ENCODE results near the gene C19orf53.

Gene C19orf53

DNA sequence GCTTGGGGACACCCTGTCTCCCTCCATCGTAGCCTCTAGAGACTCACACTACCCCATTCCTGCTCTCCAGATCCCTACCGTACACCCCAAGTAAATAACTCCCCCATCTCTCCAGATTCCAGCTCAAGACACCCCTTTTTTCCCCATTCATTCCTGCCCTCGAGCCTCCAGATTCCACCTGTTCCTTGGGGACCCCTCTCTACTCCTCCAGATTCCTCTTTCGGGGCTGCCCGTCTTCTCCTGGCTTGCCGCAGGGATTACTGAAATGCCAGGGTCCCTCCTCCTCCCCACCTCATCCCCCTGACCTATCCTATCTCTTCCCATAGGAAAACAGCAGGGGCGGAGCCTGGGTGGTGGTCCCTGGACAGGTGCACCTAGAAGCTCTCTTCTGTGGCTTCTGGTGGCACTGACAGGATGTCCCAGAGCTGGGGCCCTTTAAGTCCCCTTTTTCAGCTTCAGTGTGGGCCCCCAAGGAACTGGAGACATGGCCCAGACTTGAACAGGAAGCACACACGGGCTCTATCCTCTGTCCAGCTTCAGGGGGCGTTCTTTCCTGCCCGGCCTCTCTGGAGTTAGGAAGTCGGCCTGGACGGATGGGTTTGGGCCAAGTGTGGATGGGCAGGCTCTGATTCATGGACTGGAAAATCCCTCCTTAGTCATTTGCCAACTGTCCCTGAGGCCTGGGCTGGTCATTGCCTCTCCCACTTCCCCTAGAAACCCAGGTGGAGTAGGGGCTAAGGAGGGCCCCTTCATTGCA lies 22.2 kb downstream of the C19orf53 start:
- DNase-seq (ENCODE audit: low spot score) = no peak

DNA sequence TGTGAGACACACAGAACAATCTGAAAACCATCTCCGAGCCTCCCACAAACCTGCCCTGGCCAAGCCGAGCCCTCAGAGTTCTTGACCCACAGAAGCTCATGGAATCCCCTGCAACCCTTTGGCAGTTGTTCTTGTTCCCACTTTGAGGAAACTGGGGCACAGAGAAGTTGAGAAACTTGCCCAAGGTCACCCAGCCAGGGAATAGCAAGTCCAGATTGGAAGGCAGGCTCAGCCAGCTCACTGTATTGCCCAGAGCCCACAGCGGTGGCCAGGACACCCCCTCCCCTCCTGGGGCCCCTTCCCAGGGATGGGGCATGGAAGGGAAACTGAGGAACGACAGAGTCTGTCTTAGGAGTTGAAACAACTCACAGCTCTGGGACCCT lies 22.8 kb downstream of the C19orf53 start:
- no peak for DNase-seq (ENCODE audit: low spot score)

DNA sequence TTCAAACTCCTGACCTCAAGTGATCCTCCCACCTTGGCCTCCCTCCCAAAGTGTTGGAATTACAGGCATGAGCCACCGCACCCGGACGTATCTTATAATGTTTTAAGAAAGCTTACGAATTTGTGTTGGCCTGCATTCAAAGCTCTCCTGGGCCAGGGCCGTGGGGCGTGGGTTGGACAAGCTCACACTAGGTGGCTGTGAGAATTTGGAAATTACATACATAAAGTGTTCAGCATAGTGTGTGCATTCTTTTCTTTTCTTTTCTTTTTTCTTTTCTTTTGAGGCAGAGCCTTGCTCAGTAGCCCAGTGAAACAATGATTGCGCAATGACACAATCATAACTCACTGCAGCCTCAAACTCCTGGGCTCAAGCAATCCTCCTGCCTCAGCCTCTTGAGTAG lies 23.6 kb downstream of the C19orf53 start:
- DNase-seq (ENCODE audit: low spot score) = no peak

DNA sequence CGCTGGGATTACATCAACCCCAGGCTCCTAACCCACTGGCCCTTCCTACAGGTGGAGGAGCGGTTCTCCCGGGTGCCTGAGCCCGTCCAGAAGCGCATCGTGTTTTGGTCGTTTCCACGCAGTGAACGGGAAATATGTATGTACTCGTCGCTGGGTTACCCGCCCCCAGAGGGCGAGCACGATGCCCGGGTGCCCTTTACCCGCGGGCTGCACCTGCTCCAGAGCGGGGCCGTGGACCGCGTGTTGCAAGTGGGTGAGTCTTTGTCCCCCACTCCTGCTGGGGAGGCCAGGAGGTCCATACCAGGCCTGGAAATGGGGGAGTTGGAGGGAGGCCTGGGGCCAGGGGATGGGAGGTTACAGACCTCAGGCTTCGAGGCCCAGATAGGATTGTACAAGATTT lies 25.4 kb downstream of the C19orf53 start:
- no peak for DNase-seq (ENCODE audit: low spot score)

DNA sequence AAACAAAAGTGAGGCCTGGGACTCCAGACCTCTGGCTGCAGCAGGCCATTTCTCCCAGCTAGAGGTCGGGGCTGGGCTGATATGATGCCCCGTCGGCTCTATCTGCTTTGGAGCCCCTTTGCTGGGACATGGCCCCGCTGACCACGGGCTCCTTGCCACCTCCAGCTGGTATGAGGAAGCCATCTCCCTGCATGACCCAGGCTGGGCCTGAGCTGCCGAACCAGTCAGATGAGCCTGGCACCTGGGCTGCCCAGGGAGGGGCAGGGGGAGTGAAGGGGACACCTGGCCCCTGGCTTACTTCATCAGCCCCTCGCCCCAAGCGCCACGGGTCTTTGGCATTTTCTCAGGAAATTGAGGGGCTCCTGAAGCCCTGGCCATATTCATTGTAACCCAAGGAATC lies 28.8 kb downstream of the C19orf53 start:
- no peak for DNase-seq (ENCODE audit: low spot score)

DNA sequence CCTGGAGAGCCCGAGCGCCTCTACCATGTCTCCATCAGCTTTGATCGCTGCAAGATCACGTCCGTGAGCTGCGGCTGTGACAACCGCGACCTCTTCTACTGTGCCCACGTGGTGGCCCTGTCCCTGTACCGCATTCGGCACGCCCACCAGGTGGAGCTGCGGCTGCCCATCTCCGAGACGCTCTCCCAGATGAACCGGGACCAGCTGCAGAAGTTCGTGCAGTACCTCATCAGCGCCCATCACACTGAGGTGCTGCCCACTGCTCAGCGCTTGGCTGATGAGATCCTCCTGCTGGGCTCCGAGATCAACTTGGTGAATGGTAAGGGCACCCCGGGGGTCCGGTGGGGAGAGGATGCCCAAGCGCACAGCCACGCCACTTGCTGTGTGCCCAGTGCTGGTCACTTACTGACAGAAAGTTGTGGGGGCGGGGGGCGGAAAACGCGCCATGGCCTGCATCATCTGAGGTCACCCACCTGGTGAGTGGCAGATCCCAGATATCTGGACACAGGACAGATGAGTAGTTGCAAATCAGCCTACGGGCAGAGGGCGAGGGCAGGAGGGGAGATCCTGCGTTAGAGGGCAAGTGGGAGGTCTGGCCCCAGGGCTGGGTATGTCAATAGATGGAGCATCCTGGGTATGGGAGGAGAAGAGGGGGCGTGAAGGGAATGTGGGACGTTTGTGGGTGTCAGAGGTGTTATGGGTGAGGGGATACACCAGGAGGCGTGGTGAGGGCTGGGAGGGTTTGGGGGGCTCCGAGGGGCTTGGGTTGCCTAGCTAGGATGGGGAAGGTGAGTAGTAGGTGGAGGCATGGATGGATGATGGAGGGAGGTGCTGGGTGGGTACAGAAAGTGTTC lies 30.8 kb downstream of the C19orf53 start:
- no peak for DNase-seq (ENCODE audit: low spot score)

DNA sequence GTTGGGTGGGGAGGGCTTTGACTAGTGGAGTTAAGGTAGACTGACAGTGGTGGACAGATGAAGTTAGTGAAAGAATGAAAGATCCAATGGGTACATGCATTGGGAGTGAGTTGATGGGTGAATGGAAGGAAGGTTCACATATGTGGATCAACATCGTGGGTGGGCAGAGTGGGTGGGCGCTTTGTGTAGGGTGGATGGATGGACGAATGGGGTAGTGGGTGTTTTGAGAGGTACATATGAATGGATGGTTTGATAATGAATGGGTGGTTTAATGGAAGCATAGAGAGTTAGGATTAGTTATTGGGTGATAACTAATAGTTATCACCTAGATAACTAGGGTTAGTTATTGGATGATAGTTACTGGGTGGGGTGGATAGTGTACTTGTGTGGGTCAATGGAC lies 32.5 kb downstream of the C19orf53 start:
- DNase-seq (ENCODE audit: low spot score) = no peak

DNA sequence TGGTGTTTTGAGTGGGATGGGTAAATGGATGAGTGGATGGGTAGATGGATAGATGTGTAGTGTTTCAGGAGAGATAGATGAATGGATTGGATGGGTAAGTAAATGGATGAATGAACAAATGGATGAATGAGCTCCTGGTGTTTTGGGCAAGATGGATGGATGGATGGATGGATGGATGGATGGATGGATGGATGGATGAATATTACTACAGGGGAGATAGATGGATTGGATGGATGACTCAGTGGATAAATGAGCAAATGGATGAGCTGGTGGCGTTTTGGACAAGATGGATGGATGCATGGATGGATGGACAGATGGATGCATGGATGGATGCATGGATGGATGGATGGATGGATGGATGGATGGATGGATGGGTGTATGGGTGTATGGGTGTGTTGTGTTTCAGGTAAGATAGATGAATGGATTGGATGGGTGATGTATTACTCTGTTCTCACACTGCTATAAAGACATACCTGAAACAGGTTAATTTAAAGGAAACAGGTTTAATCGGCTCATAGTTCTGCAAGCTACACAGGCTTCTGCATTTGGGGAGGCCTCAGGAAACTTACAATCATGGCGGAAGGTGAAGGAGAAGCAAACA lies 33.3 kb downstream of the C19orf53 start:
- DNase-seq (ENCODE audit: low spot score) = no peak

DNA sequence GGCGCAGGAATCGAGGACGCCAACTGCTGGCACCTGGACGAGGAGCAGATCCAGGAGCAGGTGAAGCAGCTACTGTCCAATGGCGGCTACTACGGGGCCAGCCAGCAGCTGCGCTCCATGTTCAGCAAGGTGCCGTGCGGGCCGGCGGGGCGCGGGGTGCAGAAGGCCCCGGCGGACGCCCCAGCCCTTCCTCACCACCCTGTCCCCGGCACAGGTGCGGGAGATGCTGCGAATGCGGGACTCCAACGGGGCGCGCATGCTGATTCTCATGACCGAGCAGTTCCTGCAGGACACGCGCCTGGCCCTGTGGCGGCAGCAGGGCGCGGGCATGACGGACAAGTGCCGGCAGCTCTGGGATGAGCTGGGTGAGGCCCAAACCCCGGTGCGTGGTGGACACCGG lies 34.6 kb downstream of the C19orf53 start:
- DNase-seq (ENCODE audit: low spot score) = no peak

DNA sequence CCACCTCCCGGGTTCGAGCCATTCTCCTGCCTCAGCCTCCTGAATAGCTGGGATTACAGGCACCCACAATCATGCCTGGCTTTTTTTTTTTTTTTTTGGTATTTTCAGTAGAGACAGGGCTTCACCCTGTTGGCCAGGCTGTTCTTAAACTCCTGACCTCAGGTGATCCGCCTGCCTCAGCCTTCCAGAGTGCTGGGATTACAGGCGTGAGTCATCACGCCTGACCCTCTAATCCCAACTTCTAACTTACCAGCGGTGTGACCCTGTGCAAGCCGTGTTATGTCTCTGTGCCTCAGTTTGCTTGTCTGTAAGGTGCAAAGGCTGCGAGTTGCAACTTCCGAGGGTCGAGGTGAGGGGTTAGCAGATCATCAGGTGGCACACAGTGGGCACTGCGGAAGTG lies 38.3 kb downstream of the C19orf53 start:
- DNase-seq (ENCODE audit: low spot score) = no peak

DNA sequence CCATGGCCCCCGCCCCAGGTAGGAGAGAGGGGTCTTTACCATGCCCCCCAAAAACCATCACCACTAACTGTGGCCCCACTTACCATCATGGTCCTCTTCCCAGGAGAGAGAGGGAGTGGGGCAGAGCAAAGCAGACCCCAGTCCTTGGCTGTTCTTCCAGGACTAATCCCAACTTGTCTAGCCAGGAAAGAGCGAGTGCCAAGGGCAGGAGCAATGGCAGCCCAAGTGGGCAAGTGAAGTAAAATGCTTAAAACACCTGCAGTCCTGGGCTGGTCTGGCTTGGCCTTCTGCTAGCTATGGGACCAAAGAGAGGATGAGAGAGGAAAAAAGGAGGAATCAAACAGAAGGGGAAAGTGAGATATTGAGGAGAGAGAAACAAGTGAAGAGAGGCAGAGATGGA lies 38.9 kb downstream of the C19orf53 start:
- no peak for DNase-seq (ENCODE audit: low spot score)

DNA sequence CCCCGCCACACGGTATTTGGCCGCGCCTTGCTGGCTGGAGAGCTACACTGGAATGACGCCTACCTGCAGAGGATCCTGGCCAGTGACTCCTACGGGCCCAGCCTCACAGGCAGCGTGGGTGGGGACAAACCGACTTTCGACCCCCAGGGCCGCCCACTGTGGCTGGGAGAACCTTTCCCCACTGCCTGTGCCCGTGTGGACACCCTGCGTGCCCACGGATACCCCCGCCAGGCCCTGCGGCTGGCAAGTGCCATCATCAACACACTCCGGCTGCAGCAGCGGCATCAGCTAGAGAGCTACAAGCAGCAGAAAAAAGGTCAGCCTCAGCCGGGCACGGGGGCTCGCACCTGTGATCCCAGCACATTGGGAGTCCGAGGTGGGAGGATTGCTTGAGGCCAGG lies 40.3 kb downstream of the C19orf53 start:
- DNase-seq (ENCODE audit: low spot score) = no peak

DNA sequence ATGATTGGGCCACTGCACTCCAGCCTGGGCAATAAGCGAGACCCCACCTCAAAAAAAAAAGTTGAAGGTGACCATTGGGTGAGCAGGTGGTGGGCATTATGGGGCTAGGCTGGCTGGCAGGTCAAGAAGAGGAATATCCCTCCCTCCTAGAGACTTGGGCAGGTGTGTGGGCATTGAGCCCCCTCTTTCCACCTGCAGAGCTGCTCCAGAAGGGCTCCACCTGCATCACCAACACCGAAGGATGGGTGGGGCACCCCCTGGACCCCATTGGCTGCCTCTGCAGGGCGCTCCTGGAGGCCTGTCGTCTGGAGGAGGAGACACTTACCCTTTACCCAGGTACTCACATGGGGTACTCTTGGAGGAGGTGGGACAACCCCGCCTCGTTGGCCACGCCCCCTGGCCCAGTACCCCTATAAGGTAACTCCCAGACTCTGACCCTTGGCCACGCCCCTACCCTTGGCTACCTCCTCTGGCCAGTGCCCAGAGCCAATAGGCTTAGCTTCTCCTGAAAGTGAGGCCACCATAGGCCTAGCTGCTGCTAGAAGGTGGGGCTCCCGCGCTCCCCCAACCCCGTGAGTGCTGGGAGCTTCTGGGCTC lies 42.9 kb downstream of the C19orf53 start:
- DNase-seq (ENCODE audit: low spot score) = no peak

DNA sequence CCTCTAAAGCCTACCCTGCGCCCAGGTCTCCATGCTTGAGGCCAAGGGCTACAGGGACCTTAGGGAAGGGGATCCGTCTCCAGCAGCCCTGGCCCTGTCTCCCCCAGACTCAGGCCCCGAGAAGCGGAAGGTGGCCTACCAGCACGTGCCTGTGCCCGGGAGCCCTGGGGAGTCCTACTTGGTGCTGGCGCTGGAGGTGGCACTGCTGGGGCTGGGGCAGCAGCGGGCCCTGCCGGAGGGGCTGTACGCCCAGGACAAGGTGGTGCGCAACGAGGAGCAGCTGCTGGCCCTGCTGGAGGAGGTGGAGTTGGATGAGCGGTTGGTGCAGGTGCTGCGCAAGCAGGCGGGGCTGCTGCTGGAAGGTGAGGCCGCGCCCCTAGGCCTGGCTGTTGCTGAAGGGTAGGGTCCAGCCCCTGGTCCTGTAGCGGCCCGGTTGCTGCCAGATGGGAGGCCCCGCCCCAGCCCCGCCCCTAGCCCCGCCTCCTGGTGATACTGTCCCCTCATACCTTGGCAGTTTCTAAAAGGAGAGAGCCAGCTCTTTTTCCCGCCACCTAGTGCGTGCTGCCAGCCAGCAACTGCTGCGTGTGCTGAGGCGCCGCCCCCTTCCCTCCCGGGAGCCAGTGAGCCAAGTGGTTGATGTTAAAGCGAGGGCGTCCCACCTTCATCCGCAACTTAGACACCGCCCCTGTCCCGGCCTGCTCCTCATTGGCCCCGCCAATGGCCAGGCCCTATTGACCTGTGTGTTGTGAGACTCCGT lies 43.5 kb downstream of the C19orf53 start:
- DNase-seq (ENCODE audit: low spot score) = no peak

DNA sequence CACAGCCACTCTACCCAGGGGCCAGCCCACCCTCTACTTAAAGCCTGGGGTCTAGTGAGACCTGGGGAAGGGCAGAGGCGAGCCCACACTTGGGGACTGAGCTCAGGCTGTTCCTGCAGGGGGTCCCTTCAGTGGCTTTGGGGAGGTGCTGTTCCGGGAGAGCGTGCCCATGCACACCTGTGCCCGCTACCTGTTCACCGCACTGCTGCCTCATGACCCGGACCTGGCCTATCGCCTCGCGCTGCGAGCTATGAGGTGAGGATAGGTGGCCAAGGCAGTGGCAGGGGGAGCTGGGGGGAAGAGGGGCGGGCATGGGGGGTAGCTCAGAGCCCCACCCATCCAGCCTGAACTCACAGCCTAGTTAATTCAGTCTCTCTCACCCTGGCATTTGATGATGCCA lies 45.0 kb downstream of the C19orf53 start:
- DNase-seq (ENCODE audit: low spot score) = no peak

DNA sequence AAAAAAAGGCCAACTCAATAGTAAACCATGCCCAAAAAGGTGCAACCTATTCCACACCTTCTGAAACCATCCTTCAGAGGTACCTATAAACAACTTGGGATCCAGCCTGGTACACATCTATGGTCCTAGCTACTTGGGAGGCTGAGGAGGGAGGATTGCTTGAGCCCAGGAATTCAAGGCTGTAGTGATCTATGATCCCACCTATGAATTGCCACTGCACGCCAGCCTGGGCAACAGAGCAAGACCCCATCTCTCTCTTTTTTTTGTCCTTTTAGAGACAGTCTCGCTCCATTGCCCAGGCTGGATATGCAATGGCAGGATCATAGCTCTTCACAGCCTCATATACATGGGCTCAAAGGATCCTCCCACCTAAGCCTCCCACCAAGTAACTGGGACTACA lies 47.0 kb downstream of the C19orf53 start:
- no peak for DNase-seq (ENCODE audit: low spot score)

DNA sequence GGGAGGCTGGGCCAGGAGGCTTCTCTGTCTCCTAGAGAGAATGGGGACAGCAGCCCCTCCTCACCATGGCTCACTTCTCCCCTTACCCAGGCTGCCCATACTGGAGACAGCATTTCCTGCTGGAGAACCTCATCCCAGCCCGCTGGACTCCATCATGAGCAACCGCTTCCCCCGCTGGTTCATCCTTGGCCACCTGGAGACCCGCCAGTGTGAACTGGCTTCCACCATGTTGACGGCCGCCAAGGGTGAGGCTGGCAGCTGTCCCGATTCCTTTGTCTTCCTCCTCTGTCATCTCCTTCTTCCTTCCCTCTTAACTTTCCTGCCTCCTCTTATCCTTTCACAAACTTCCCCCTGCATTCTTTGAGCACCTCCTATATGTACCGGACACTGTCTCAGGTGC lies 49.0 kb downstream of the C19orf53 start:
- no peak for DNase-seq (ENCODE audit: low spot score)

DNA sequence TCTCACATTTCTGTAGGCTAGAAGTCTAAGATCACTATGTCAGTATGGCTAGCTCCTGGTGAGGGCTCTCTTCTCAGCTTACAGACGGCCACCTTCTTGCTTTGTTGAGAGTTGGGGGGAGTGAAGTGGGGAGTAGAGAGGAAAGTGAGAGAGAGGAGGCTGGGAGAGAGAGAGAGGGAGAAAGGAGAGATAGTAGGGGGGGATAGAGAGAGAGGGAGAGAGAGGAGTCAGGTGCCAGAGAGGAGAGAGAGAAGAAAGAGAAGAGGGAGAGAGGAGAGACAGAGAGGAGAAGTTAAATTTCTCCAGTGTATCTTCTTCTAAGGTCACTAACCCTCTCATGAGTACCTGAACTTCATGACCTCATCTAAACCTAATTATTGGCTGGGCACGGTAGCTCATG lies 49.6 kb downstream of the C19orf53 start:
- no peak for DNase-seq (ENCODE audit: low spot score)

DNA sequence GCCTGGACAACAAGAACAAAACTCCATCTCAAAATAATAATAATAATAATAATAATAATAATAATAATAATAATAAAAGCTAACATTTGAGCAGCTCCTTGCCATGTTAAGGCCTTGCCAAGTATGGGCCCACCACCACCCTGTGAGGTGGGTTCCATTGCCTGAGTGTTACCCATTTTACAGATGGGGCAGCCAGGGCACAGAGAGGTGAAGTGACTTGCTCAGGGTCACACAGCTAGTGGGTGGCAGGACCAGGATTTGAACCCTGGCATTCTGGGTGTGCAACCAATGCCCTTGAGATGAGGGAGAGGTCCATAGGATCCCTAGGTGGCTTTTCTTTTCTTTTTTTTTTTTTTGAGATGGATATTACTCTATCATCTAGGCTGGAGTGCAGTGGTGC lies 50.4 kb downstream of the C19orf53 start:
- DNase-seq (ENCODE audit: low spot score) = no peak

DNA sequence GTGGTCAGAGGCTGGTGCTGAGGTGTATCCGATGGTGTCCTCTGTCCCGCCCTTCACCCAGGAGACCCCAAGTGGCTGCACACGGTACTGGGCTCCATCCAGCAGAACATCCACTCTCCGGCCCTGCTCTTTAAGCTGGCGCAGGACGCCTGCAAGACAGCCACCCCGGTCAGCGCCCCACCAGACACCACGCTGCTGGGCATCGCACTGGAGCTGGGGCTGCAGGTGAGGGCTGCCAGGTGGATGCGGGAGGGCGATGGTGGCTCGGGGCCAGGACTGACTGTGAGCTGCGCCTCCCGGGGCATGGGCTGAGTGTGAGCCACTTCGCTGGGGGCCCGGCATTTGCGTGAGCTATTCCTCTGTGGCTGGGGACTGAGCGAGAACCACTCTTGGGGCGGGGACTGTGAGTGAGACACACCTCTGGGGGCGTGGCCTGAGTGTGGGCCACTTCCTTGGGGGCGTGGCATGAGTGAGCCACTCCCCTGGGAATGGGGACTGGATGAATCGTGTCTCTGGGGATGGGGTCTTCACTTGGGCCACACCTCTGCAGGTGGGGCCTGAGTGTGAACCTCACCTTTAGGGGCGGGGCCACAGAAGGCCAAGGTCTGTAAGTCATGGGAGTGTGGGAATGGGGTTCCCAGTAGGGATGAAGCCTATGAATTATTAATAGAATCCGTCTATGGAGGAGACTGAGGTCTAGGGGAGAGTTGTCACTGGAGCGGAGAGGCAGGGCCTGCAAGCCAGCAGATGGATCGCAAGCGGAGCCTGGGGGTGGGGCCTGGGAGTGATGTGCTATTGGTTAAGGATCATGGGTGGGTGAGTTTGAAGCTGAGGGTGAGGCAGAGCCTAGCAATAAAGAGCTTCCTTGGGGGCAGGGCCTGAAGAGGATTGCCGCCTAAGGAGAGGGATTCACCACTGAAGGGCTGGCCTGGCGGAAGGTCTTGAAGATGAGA lies 51.5 kb downstream of the C19orf53 start:
- no peak for DNase-seq (ENCODE audit: low spot score)

Measured in putamen (tissue), 1 donor.